Breast epithelium (tissue), 3 donors: ENCODE results near the gene COL25A1.

Experiments used
- CTCF ChIP-seq, 3 donors: fragments of 450-650 bp; IDR thresholded peaks; one replicate each; pipeline ENCODE4 v1.5.1; 2016 to 2017; ENCODE audit warnings: antibody characterized with exemption in 3 of 3, mild to moderate bottlenecking in 3 of 3, moderate library complexity in 3 of 3
- POLR2A ChIP-seq: fragments of 450-650 bp; IDR thresholded peaks from one replicate; pipeline ENCODE4 v1.6.1; 2016; ENCODE audit warnings: antibody characterized with exemption, mild to moderate bottlenecking, moderate library complexity
- POLR2AphosphoS5 ChIP-seq, 3 donors: sonication (generic); formaldehyde crosslinking; IDR thresholded peaks; one replicate each; pipeline ENCODE4 v1.6.1; 2017; ENCODE audit warnings: antibody characterized with exemption in 3 of 3

GRCh38 chr4:109007976-109008375, 294.5 kb downstream of the COL25A1 start:
- TF ChIP-seq CTCF (IDR thresholded peaks at IDR 0.05) (no peak), POLR2A (no peak), POLR2AphosphoS5 (IDR thresholded peaks at IDR 0.05) (no peak)
